ENCODE results near the gene IFNGR2.

- peak; percentile 43; the same call in 1 of the 2 replicates for TF ChIP-seq POLR2A (IDR thresholded peaks at IDR 0.05; ENCODE audit: low read depth, low read length)
- TF ChIP-seq, protein P1, sequence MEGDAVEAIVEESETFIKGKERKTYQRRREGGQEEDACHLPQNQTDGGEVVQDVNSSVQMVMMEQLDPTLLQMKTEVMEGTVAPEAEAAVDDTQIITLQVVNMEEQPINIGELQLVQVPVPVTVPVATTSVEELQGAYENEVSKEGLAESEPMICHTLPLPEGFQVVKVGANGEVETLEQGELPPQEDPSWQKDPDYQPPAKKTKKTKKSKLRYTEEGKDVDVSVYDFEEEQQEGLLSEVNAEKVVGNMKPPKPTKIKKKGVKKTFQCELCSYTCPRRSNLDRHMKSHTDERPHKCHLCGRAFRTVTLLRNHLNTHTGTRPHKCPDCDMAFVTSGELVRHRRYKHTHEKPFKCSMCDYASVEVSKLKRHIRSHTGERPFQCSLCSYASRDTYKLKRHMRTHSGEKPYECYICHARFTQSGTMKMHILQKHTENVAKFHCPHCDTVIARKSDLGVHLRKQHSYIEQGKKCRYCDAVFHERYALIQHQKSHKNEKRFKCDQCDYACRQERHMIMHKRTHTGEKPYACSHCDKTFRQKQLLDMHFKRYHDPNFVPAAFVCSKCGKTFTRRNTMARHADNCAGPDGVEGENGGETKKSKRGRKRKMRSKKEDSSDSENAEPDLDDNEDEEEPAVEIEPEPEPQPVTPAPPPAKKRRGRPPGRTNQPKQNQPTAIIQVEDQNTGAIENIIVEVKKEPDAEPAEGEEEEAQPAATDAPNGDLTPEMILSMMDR (conservative IDR thresholded peaks at IDR 0.05; ENCODE audit: low read depth, low read length) = no peak
- no peak for TF ChIP-seq NFE2L2 (IDR thresholded peaks at IDR 0.05; ENCODE audit: low read depth, low read length)
- TF ChIP-seq SMC3 (IDR thresholded peaks at IDR 0.05; ENCODE audit: low read depth, low read length) = no peak
- TF ChIP-seq MAFK (IDR thresholded peaks at IDR 0.05; ENCODE audit: low read depth, low read length) = no peak
- no peak for TF ChIP-seq MXI1 (IDR thresholded peaks at IDR 0.05; ENCODE audit: borderline replicate concordance, low read depth, low read length)
- TF ChIP-seq CHD1 (IDR thresholded peaks at IDR 0.05; ENCODE audit: low read depth, low read length) = no peak
- TF ChIP-seq ELK1 (IDR thresholded peaks at IDR 0.05; ENCODE audit: borderline replicate concordance, low read depth, low read length) = no peak
- peak; percentile 72 for TF ChIP-seq CEBPB (IDR thresholded peaks at IDR 0.05; ENCODE audit: low read depth, low read length)
- no peak for TF ChIP-seq MAZ (IDR thresholded peaks at IDR 0.05; ENCODE audit: borderline replicate concordance, low read depth, low read length)
These were observed 31.7 kb downstream of the IFNGR2 start for GRCh38 chr21:33434770-33435360.
